ENCODE measurements around the gene CCDC30.

CCDC30 gene

GRCh38 chr1:42427240-42427639 is 35.8 kb upstream of the CCDC30 start:
- no peak for DNase-seq
- no peak for TF ChIP-seq CTCF (IDR thresholded peaks at IDR 0.05)
- Mint-ChIP-seq H3K9me3 (no peaks in the 10 kb centered on the region), H3K27ac (no peak overlapping the region), H3K4me1 (peaks cover 49% of the 10 kb centered on the region), H3K27me3 (ENCODE audit: low read depth, poor library complexity) (peaks cover 11% of the 10 kb centered on the region), H3K36me3 (ENCODE audit: low read depth) (no peaks in the 10 kb centered on the region), H3K4me3 (no peak overlapping the region)

- Mint-ChIP-seq H3K4me3 (no peak overlapping the region), H3K36me3 (ENCODE audit: low read depth) (no peaks in the 10 kb centered on the region), H3K9me3 (no peaks in the 10 kb centered on the region), H3K27ac (no peak overlapping the region), H3K4me1 (peaks cover 29% of the 10 kb centered on the region), H3K27me3 (ENCODE audit: low read depth, poor library complexity) (peaks cover 7% of the 10 kb centered on the region)
- TF ChIP-seq CTCF (IDR thresholded peaks at IDR 0.05) = no peak
- DNase-seq = no peak
These were observed 33.5 kb upstream of the CCDC30 start for GRCh38 chr1:42429603-42430002.

GRCh38 chr1:42430286-42431135 is 32.6 kb upstream of the CCDC30 start:
- H3K27ac Mint-ChIP-seq = no peak overlapping the region
- DNase-seq = no peak
- no peak for TF ChIP-seq CTCF (IDR thresholded peaks at IDR 0.05)
- no peaks in the 10 kb centered on the region for H3K9me3 Mint-ChIP-seq
- no peaks in the 10 kb centered on the region for H3K36me3 Mint-ChIP-seq (ENCODE audit: low read depth)
- peaks cover 3% of the 10 kb centered on the region for H3K27me3 Mint-ChIP-seq (ENCODE audit: low read depth, poor library complexity)
- H3K4me1 Mint-ChIP-seq = peaks cover 29% of the 10 kb centered on the region
- no peak overlapping the region for H3K4me3 Mint-ChIP-seq

GRCh38 chr1:42431514-42431913 is 31.6 kb upstream of the CCDC30 start:
- TF ChIP-seq CTCF (IDR thresholded peaks at IDR 0.05) = no peak
- Mint-ChIP-seq H3K27me3 (ENCODE audit: low read depth, poor library complexity) (peaks cover 3% of the 10 kb centered on the region), H3K9me3 (no peaks in the 10 kb centered on the region), H3K4me3 (no peak overlapping the region), H3K4me1 (peaks cover 29% of the 10 kb centered on the region), H3K27ac (no peak overlapping the region), H3K36me3 (ENCODE audit: low read depth) (no peaks in the 10 kb centered on the region)
- no peak for DNase-seq

GRCh38 chr1:42432714-42433113 is 30.4 kb upstream of the CCDC30 start:
- Mint-ChIP-seq H3K4me3 (no peak overlapping the region), H3K27ac (no peak overlapping the region), H3K9me3 (no peaks in the 10 kb centered on the region), H3K27me3 (ENCODE audit: low read depth, poor library complexity) (peaks cover 8% of the 10 kb centered on the region), H3K36me3 (ENCODE audit: low read depth) (no peaks in the 10 kb centered on the region), H3K4me1 (peaks cover 29% of the 10 kb centered on the region)
- TF ChIP-seq CTCF (IDR thresholded peaks at IDR 0.05) = no peak
- no peak for DNase-seq

GRCh38 chr1:42433369-42433768 is 29.7 kb upstream of the CCDC30 start:
- H3K4me3 Mint-ChIP-seq = no peak overlapping the region

More at GRCh38 chr1:42433369-42433768, 29.7 kb upstream of the CCDC30 start:
- H3K4me1 Mint-ChIP-seq = peaks cover 29% of the 10 kb centered on the region
- no peak overlapping the region for H3K27ac Mint-ChIP-seq
- peaks cover 10% of the 10 kb centered on the region for H3K27me3 Mint-ChIP-seq (ENCODE audit: low read depth, poor library complexity)
- DNase-seq = no peak
- no peak for TF ChIP-seq CTCF (IDR thresholded peaks at IDR 0.05)
- H3K36me3 Mint-ChIP-seq (ENCODE audit: low read depth) = no peaks in the 10 kb centered on the region
- H3K9me3 Mint-ChIP-seq = no peaks in the 10 kb centered on the region

All from nephron progenitor cell (in vitro differentiated cells).